Measurements from ENCODE around the gene NPW.

Gene NPW

DNA sequence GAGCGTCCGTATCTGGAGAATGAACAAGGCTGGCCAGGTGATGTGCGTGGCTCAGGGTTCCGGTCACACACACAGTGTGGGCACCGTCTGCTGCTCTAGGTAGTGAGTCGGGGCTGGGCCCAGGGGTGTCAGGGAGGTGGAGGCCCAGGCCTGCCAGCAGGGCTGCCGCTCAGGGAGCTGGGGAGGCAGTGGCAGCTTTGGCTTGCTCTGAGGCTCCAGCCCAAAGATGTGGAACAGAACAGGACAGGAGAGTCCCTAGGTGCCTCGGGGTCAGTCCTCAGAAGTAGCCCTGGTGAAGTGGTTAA, 43.4 kb upstream of the NPW start:
- no peak overlapping the region for H3K4me3 ChIP-seq (replicated peaks in 1 of 2; ENCODE audit: low read depth in 2 of 2, low read length in 2 of 2)
- DNase-seq (ENCODE audit: low read depth in 2 of 2) = no peak
- TF ChIP-seq, protein P1, sequence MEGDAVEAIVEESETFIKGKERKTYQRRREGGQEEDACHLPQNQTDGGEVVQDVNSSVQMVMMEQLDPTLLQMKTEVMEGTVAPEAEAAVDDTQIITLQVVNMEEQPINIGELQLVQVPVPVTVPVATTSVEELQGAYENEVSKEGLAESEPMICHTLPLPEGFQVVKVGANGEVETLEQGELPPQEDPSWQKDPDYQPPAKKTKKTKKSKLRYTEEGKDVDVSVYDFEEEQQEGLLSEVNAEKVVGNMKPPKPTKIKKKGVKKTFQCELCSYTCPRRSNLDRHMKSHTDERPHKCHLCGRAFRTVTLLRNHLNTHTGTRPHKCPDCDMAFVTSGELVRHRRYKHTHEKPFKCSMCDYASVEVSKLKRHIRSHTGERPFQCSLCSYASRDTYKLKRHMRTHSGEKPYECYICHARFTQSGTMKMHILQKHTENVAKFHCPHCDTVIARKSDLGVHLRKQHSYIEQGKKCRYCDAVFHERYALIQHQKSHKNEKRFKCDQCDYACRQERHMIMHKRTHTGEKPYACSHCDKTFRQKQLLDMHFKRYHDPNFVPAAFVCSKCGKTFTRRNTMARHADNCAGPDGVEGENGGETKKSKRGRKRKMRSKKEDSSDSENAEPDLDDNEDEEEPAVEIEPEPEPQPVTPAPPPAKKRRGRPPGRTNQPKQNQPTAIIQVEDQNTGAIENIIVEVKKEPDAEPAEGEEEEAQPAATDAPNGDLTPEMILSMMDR (IDR thresholded peaks at IDR 0.05; ENCODE audit: low read depth, low read length) = no peak

DNA sequence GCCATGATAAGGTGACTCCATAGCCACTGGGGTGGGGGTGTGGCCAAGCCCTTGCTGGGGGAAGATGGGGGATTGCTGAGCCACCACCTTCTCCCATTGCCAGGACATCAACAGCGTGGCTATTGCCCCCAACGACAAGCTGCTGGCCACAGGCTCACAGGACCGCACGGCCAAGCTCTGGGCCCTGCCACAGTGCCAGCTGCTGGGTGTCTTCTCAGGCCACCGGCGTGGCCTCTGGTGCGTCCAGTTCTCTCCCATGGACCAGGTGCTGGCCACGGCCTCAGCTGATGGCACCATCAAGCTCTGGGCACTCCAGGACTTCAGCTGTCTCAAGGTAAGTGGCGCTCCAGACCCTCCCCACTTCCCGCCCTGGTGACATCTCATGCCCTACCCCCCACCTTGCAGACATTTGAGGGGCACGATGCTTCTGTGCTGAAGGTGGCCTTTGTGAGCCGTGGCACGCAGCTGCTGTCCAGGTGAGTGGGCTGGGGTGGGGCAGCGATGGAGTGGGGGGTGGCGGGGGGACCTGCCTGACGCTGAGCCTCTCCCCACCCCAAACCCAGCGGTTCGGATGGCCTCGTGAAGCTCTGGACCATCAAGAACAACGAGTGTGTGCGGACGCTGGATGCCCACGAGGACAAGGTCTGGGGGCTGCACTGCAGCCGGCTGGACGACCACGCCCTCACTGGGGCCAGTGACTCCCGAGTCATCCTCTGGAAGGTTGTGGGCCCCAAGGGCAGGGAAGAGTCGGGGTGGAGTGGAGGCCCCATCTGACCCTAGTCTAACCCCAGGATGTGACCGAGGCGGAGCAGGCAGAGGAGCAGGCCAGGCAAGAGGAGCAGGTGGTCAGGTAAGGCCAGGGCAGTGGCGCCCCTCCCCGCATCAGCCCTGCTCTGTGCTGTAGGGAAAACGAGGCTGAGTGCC, 42.4 kb upstream of the NPW start:
- no peak for DNase-seq (ENCODE audit: low read depth in 2 of 2)
- TF ChIP-seq, protein P1 (IDR thresholded peaks at IDR 0.05; ENCODE audit: low read depth, low read length) = no peak
- H3K4me3 ChIP-seq (replicated peaks in 1 of 2; ENCODE audit: low read depth in 2 of 2, low read length in 2 of 2) = no peak overlapping the region

DNA sequence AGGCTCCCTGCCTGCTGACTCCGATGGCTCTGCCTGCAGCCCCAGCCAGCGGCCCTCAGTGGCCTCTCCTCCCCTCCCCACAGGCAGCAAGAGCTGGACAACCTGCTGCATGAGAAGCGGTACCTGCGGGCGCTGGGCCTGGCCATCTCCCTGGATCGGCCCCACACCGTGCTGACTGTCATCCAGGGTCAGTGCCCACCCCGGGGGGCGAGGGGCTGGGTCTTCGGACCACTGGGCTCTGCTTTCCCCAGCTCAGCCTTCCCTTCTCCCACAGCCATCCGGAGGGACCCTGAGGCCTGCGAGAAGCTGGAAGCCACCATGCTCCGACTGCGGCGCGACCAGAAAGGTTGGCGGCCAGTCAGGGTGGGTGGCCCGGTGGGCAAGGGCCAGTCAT, 41.7 kb upstream of the NPW start:
- TF ChIP-seq, protein P1 (IDR thresholded peaks at IDR 0.05; ENCODE audit: low read depth, low read length) = no peak
- no peak overlapping the region for H3K4me3 ChIP-seq (replicated peaks in 1 of 2; ENCODE audit: low read depth in 2 of 2, low read length in 2 of 2)
- DNase-seq (ENCODE audit: low read depth in 2 of 2) = no peak

DNA sequence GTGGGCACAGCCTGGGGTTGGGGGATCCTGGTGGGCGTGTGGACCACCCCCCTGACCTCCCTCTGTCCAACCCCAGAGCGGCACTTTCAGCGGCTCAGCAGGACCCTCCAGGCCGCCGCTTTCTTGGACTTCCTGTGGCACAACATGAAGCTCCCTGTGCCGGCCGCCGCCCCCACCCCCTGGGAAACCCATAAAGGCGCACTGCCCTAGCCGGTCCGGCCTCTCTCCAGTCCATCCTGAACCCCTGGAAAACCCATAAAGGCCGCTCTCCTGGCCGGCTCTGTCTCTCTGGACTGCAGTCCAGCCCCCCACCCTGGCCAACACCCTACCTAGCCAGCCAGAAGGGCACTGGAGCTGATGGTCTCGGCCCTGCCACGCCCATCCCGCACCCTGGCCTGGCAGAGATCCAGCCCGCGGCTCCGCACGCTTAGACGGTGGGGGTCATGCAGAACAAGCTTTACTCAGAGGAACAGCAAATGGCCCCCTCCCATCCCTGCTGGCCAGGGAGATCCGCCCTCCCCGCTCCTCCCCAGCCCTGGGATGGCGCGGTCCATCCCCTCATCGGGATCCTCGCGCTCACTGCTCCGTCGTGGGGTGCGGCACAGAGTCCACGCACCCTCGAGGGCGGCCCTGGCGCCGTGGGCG, 41.0 kb upstream of the NPW start:
- DNase-seq (ENCODE audit: low read depth in 2 of 2) = no peak
- no peak overlapping the region for H3K4me3 ChIP-seq (replicated peaks in 1 of 2; ENCODE audit: low read depth in 2 of 2, low read length in 2 of 2)
- TF ChIP-seq, protein P1 (IDR thresholded peaks at IDR 0.05; ENCODE audit: low read depth, low read length) = no peak

DNA sequence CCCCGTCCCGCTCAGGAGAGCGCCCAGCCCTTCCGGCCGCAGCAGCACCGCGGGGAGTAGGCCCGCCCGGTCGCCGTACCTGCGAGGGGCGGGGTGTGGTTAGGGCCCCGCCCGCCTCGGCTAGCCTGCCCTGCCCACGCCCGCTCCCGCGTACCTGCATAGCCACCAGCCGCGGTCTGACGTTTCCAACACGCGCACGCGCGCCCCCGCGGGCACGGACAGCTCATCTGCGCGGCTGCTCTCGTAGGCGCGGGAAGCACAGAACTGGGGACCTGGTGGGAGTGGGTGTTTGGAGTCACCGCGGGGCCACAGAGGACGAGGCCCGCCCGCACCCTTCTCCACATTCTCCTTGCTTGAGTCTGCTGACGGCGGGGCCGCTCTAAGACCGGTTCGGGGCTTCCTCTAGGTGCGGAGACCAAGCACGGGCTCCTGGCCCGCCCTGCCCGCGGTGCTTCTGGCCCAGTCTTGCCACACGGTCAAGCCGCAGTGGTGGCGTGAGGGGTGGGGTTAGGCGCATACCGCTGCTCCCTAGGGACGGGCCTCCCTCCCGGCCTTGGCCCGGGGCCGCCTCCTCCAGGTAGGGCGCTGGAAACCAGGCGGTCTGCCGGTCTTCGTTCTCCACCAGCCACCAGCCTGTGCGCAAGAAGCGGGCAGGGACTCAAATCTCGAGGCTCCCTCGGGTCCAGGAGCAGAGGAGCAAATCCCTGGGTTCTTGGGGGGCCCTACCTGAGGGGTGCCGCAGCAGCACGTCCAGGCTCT, 40.1 kb upstream of the NPW start:
- DNase-seq (ENCODE audit: low read depth in 2 of 2) = peak in 1 of 2 donors; percentile 29
- H3K4me3 ChIP-seq (replicated peaks in 1 of 2; ENCODE audit: low read depth in 2 of 2, low read length in 2 of 2) = no peak overlapping the region
- TF ChIP-seq, protein P1 (IDR thresholded peaks at IDR 0.05; ENCODE audit: low read depth, low read length) = no peak

DNA sequence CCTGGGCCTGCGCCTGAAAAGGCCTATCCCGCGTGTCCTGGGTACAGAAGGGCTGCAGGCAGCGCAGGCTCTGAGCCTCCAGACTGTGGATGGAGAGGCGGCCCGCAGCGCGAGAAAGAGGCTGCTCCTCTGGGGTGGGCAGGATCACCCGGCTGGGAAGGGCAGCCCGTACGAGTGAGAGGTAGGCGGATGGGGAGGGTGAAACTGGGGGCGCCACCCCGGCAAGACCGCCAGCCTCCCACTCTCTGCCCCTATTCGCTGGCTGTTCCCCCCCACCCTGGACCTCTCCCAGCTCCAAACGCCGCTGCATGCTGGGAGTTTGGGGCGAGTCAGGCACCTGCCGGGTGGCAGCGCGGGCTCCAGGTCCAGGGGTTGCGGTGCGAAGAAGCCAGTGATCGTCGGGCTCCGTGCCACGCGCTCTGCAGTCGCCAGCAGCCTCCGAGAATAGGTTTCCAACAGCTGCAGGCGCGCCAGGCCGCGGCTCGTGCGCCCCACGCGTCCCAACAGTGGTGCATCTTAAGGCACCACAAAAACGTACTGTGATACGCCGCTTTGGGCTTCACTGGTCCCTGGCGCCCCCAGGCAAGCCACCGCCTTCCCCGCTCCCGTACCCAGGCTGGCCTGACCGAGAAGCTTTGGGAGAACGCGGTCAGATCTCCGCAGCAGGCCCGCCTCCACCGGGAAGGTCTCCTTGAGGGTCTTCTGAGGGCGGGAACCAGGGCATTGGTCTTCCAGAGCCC, 39.4 kb upstream of the NPW start:
- no peak overlapping the region for H3K4me3 ChIP-seq (replicated peaks in 1 of 2; ENCODE audit: low read depth in 2 of 2, low read length in 2 of 2)
- TF ChIP-seq, protein P1 (IDR thresholded peaks at IDR 0.05; ENCODE audit: low read depth, low read length) = no peak
- DNase-seq (ENCODE audit: low read depth in 2 of 2) = no peak

Measured in cardiac fibroblast (primary cell).